Spleen (tissue), 11 donors: ENCODE data around the gene PNLIPRP1. TPM values are rescaled to one million over a fixed set of nuclear protein-coding genes. Genes with fewer than 3 reads are reported as not detected.

Source experiments
- DNase-seq: peaks from one replicate; pipeline ENCODE4 v3.0.0-alpha.2; 2020
- H3K27ac ChIP-seq, 8 donors: fragments of 200-600 bp; sonication (generic) in 7 of 8; 1 replicate in 4 of 8; 2 replicates in 4 of 8; pipeline versions ENCODE4 v1.5.0 to v1.8.0; 2016 to 2021; ENCODE audit warnings: inconsistent platforms in 4 of 8, mild to moderate bottlenecking in 4 of 8, moderate library complexity in 1 of 8
- H3K27me3 ChIP-seq, 7 donors: fragments of 200-600 bp; sonication (generic) in 6 of 7; replicated peaks in 1 of 7; 1 replicate in 4 of 7; 2 replicates in 3 of 7; pipeline versions ENCODE4 v1.5.0 to v1.8.0; 2016 to 2021; ENCODE audit warnings: inconsistent platforms in 3 of 7, mild to moderate bottlenecking in 1 of 7
- H3K36me3 ChIP-seq, 6 donors: fragments of 200-600 bp; sonication (generic) in 5 of 6; 1 replicate in 4 of 6; 2 replicates in 2 of 6; pipeline versions ENCODE4 v1.5.0 to v1.8.0; 2016 to 2021; ENCODE audit warnings: inconsistent platforms in 2 of 6
- H3K4me1 ChIP-seq, 6 donors: fragments of 200-600 bp; sonication (generic) in 5 of 6; 1 replicate in 3 of 6; 2 replicates in 3 of 6; pipeline versions ENCODE4 v1.5.0 to v1.8.0; 2016 to 2021; ENCODE audit warnings: inconsistent platforms in 3 of 6
- H3K4me3 ChIP-seq, 8 donors: fragments of 200-600 bp; sonication (generic) in 7 of 8; 1 replicate in 4 of 8; 2 replicates in 4 of 8; pipeline versions ENCODE4 v1.5.0 to v1.8.0; 2016 to 2021; ENCODE audit warnings: inconsistent platforms in 4 of 8, mild to moderate bottlenecking in 4 of 8, moderate library complexity in 2 of 8
- H3K9me3 ChIP-seq, 8 donors: fragments of 200-600 bp; sonication (generic) in 7 of 8; 1 replicate in 4 of 8; 2 replicates in 4 of 8; pipeline versions ENCODE4 v1.5.0 to v1.8.0; 2016 to 2021; ENCODE audit warnings: inconsistent platforms in 4 of 8
- POLR2A ChIP-seq, 3 donors: fragments of 450-650 bp; IDR thresholded peaks; one replicate each; pipeline ENCODE4 v1.5.1; 2017; ENCODE audit warnings: antibody characterized with exemption in 3 of 3, mild to moderate bottlenecking in 1 of 3
- POLR2AphosphoS5 ChIP-seq, 3 donors: sonication (generic); formaldehyde crosslinking; IDR thresholded peaks; one replicate each; pipeline ENCODE4 v1.5.1; 2017; ENCODE audit warnings: antibody characterized with exemption in 3 of 3
- WGBS, 5 donors: extraction: QIAGEN DNeasy Blood & Tissue Kit in 3 of 5; methylation state at CpG; one replicate each; pipeline versions ENCODE4 v1.1.5 to v1.1.7; 2013 to 2018; 5-methylcytosine and 5-hydroxymethylcytosine counted together
- intact Hi-C: fragments of 100-400 bp; cut with DNase I; formaldehyde crosslinking; loops from one replicate; pipeline ENCODE4 v1.15.0; 2023; ENCODE audit warnings: low total_unique reads
- polyA plus RNA-seq, 3 donors: library from polyadenylated mRNA; stranded (reverse); fragments of 200-250 nt; gene quantifications; one replicate each; pipeline ENCODE4 v1.2.1, GENCODE V29; 2013
- total RNA-seq, 7 donors: library from RNA; depleted of rRNA in 3 of 7; stranded (reverse); fragments of >200 nt in 3 of 7; fragmentation: NEBNext Ultra II Directional in 4 of 7; extraction: Animal tissue kit (Norgen Biotek cat#: 25700) in 4 of 7; gene quantifications; one replicate each; pipeline versions ENCODE4 v1.1.0 to v1.2.1, GENCODE V29; 2016 to 2021
- TF ChIP-seq, protein P1 (sequence below), 11 experiments: fragments of 200-600 bp in 7 of 11; fragments of 450-650 bp in 4 of 11; sonication (generic) in 4 of 11; IDR thresholded peaks in 8 of 11; conservative IDR thresholded peaks in 3 of 11; 1 replicate in 7 of 11; 2 replicates in 4 of 11; pipeline versions ENCODE4 v1.4.0 to v1.8.0; 2016 to 2021; ENCODE audit warnings: antibody characterized with exemption in 11 of 11, inconsistent platforms in 4 of 11, mild to moderate bottlenecking in 1 of 11
- donor health status: healthy with polysubstance abuse.
- donor health status: DM: no; HTN: no; CAD: no; lungs with moderate emphysema.
- donor health status: DM: no; HTN: no; CAD: no.
- donor health status: Bipolar disorder and iron deficiency.
- donor health status: healthy.
- donor health status: DM: no; HTN: no; CAD: no.
- donor health status: DM: yes; HTN: yes; CAD: no.

The PNLIPRP1 gene
- total and polyA plus RNA-seq, 10 donors: 0.06 to 1.2 (median 0.44) TPM; not detected in 4

GRCh38 chr10:116545756-116546155, 45.0 kb upstream of the PNLIPRP1 start, which contains the start of gene PNLIP:
Gene PNLIP (plus strand): TSS chr10:116545931. CDS start chr10:116546093, 162 bp downstream.
- H3K4me3 ChIP-seq: no peak within 1 kb of the TSS
- H3K9me3 ChIP-seq: no peaks in the 10 kb centered on the region
- no peaks in the 10 kb centered on the region for H3K4me1 ChIP-seq
- intact Hi-C loops: no loop called here
- H3K27ac ChIP-seq: no peak within 1 kb of the TSS
- no peaks in the 10 kb centered on the region for H3K36me3 ChIP-seq
- no peaks in the 10 kb centered on the region for H3K27me3 ChIP-seq
- 88 to 92% (median 89%) methylated on average over 8 of the region's 8 CpGs for WGBS, 5 donors
- TF ChIP-seq POLR2AphosphoS5 (IDR thresholded peaks at IDR 0.05) (no peak), POLR2A (IDR thresholded peaks at IDR 0.05) (no peak)
- TF ChIP-seq, protein P1, sequence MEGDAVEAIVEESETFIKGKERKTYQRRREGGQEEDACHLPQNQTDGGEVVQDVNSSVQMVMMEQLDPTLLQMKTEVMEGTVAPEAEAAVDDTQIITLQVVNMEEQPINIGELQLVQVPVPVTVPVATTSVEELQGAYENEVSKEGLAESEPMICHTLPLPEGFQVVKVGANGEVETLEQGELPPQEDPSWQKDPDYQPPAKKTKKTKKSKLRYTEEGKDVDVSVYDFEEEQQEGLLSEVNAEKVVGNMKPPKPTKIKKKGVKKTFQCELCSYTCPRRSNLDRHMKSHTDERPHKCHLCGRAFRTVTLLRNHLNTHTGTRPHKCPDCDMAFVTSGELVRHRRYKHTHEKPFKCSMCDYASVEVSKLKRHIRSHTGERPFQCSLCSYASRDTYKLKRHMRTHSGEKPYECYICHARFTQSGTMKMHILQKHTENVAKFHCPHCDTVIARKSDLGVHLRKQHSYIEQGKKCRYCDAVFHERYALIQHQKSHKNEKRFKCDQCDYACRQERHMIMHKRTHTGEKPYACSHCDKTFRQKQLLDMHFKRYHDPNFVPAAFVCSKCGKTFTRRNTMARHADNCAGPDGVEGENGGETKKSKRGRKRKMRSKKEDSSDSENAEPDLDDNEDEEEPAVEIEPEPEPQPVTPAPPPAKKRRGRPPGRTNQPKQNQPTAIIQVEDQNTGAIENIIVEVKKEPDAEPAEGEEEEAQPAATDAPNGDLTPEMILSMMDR (IDR thresholded peaks at IDR 0.05 in 8 of 11, conservative IDR thresholded peaks at IDR 0.05 in 3 of 11): no peak
- no peak for DNase-seq

DNA sequence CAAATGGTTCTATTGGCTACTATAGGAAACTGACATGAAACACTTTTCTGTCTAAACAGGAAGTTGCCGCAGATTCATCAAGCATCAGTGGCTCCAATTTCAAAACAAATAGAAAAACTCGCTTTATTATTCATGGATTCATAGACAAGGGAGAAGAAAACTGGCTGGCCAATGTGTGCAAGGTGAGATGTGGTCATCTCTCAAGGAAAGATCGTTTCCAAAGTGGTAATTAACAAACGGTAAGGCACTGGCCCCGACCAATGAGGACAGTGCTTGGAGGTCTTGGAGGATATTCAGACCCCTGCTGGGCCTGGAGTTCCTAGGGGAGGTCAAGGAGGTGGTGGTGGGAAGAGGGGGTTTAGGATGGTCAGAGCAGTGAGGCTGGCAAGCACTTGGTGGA, 42.5 kb upstream of the PNLIPRP1 start:
- intact Hi-C loops: no loop called here
- TF ChIP-seq POLR2A (IDR thresholded peaks at IDR 0.05) (no peak), POLR2AphosphoS5 (IDR thresholded peaks at IDR 0.05) (no peak)
- TF ChIP-seq, protein P1 (IDR thresholded peaks at IDR 0.05 in 8 of 11, conservative IDR thresholded peaks at IDR 0.05 in 3 of 11): no peak
- WGBS, 5 donors: 77 to 91% (median 87%) methylated on average over 5 of the region's 5 CpGs
- Histone ChIP-seq H3K27me3 (no peaks in the 10 kb centered on the region), H3K27ac (no peak overlapping the region), H3K9me3 (no peaks in the 10 kb centered on the region), H3K4me1 (no peaks in the 10 kb centered on the region), H3K36me3 (no peaks in the 10 kb centered on the region), H3K4me3 (no peak overlapping the region)
- DNase-seq: no peak

DNA sequence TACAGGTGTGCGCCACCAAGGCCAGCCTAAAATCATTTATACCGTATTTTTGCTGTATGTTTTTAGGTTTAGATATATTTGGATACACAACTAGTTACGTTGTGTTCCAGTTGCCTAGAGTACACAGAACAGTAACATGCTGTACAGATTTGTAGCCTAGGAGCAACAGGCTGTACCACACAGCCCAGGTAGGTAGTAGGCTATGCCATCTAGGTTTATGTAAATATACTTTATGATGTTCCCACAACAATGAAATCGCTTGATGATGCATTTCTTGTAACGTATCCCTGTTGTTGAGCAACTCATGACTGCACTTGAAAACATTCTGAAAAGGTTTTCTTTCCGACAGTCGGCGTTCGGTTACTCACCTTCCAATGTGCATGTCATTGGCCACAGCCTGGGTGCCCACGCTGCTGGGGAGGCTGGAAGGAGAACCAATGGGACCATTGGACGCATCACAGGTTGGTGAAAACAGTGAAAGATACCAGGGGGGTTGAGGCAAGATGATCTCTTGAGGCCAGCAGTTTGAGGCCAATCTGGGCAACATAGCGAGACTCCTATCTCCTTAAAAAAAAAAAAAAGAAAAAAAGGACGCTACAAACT, 37.3 kb upstream of the PNLIPRP1 start:
- TF ChIP-seq, protein P1 (IDR thresholded peaks at IDR 0.05 in 8 of 11, conservative IDR thresholded peaks at IDR 0.05 in 3 of 11): no peak
- TF ChIP-seq POLR2AphosphoS5 (IDR thresholded peaks at IDR 0.05): no peak
- TF ChIP-seq POLR2A (IDR thresholded peaks at IDR 0.05): no peak
- Histone ChIP-seq H3K27me3 (no peaks in the 10 kb centered on the region), H3K9me3 (no peaks in the 10 kb centered on the region), H3K4me1 (no peaks in the 10 kb centered on the region), H3K27ac (no peak overlapping the region), H3K4me3 (no peak overlapping the region), H3K36me3 (no peaks in the 10 kb centered on the region)
- DNase-seq: no peak
- intact Hi-C loops: no loop called here
- WGBS, 5 donors: 87 to 91% (median 89%) methylated on average over 13 of the region's 13 CpGs

DNA sequence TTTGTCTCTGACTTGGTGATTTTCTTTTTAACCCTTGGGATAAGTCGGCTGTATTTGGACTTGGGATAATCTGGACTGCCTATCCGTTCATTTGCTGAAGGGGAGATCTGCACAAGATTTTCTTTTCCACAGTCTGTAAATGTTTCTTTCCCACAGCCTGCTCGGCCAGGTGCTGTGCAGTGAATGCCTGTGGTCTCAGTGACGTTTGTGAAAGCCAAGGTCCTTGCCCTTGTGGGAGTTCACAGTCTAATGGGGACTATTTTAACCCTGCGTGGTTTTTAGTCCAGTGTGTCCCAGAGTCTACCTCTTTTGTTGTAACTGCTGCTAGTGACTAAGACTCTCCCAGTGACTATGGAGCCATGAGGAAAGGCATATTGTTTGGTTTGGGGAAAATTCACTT, 36.1 kb upstream of the PNLIPRP1 start:
- WGBS, 5 donors: 58 to 70% (median 62%) methylated on average over 5 of the region's 5 CpGs
- Histone ChIP-seq H3K27me3 (no peaks in the 10 kb centered on the region), H3K4me3 (no peak overlapping the region), H3K27ac (no peak overlapping the region), H3K9me3 (no peaks in the 10 kb centered on the region), H3K36me3 (no peaks in the 10 kb centered on the region), H3K4me1 (no peaks in the 10 kb centered on the region)
- intact Hi-C loops: no loop called here
- no peak for DNase-seq
- TF ChIP-seq, protein P1 (IDR thresholded peaks at IDR 0.05 in 8 of 11, conservative IDR thresholded peaks at IDR 0.05 in 3 of 11): no peak
- TF ChIP-seq POLR2A (IDR thresholded peaks at IDR 0.05) (no peak), POLR2AphosphoS5 (IDR thresholded peaks at IDR 0.05) (no peak)
